ENCODE measurements around the gene FAM3A.
"Not testable (repeated sequence)": the region's sequence is repeated elsewhere in the genome, so short reads cannot be mapped to it uniquely, and the experiment has no call there.

GRCh38 chrX:154552112-154552806 lies 36.2 kb upstream of the FAM3A start:
- not testable (repeated sequence) for TF ChIP-seq EZH2phosphoT487 (IDR thresholded peaks at IDR 0.05; ENCODE audit: borderline replicate concordance); CTCF (conservative IDR thresholded peaks at IDR 0.05; ENCODE audit: low read length)

All from Loucy (cell line).